Measurements from ENCODE around the gene PRDM2.

Gene PRDM2

DNA sequence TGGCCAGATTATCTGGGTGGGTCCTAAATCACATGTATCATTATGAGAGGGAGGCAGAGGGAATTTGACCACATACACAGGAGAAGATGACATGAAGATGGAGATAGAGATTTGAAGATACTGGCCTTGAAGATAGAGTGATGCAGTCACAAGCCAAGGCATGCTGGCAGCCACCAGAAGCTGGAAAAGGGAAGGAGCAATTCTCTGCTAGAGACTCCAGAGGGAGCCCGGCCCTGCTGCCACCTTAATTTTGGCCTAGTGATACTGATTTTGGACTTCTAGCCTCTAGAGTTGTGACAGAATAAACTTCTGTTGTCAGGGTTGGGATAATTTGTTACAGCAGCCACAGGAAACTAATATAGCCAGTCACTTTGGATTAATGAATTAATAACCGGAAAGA lies 2.2 kb upstream of the PRDM2 start:
- DNase-seq (ENCODE audit: low read depth), result no peak

- DNase-seq (ENCODE audit: low read depth), result peak; percentile 12
Measured at GRCh38 chr1:13699510-13699909, 478 bp upstream of the PRDM2 start.

GRCh38 chr1:13700521-13701270 lies 708 bp downstream of the PRDM2 start:
- peak; percentile 40 for DNase-seq (ENCODE audit: low read depth)

- no peak for DNase-seq (ENCODE audit: low read depth)
Measured at GRCh38 chr1:13701271-13701640, 1.3 kb downstream of the PRDM2 start.

DNA sequence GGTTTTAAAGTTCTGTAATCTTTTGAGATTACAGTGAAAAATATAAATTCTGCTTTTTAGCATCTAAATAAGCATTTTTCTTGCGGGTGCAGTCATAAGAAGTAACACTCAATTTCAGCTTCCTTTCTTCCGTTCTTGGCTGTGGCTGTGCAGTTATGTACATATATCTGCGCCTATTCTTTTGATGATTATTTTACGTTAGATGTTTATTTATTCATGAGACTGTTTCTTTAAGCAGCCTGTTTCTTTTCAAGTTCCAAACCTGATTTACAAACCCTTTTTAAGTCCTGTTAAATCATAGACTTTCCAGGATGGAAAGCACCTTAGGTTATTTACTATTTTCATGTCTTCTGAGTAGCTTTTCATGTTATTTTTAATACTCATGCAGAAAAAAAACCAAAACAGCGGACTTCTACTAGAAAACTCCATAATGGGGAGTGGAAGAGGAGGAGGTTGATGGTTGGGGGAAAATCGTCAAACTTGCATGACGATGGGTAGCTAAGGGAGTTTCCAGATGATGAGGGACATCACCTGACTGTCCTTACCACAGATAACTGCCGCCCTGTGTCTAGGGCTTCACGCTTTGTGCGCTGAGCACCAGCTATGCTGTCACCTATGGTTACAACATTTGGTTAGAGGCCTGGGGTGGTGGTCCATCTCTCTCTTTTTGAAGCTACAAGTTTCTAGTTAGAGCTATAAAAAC lies 2.6 kb downstream of the PRDM2 start:
- no peak for DNase-seq (ENCODE audit: low read depth)

- no peak for DNase-seq (ENCODE audit: low read depth)
Measured at GRCh38 chr1:13703128-13703513, 3.1 kb downstream of the PRDM2 start.

- no peak for DNase-seq (ENCODE audit: low read depth)
Measured at GRCh38 chr1:13703558-13704490, 3.8 kb downstream of the PRDM2 start.

DNA sequence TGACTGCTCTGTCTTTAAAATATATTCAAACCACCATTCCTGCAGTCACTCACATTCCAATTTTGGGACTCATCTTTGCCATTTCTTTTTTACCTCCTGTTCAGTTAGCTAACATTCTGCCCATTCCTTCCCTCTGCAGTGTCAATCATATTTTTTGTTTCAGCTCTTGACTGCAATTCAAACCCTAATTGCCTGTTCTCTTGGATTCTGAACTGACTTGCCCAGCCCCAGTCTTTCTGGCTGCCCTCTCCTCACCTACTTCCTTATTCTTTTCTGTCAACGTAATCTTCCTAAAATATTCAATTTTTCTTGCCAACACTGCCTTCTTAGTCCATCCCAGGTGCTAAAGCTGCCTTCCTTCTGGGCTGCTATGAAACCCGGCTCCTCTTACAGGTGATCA lies 6.1 kb downstream of the PRDM2 start:
- no peak for DNase-seq (ENCODE audit: low read depth)

GRCh38 chr1:13707164-13707563 lies 7.2 kb downstream of the PRDM2 start:
- DNase-seq (ENCODE audit: low read depth), result peak; percentile 78

GRCh38 chr1:13708380-13708982 lies 8.5 kb downstream of the PRDM2 start:
- no peak for DNase-seq (ENCODE audit: low read depth)

GRCh38 chr1:13710086-13710485 lies 10.1 kb downstream of the PRDM2 start:
- DNase-seq (ENCODE audit: low read depth), result no peak

DNA sequence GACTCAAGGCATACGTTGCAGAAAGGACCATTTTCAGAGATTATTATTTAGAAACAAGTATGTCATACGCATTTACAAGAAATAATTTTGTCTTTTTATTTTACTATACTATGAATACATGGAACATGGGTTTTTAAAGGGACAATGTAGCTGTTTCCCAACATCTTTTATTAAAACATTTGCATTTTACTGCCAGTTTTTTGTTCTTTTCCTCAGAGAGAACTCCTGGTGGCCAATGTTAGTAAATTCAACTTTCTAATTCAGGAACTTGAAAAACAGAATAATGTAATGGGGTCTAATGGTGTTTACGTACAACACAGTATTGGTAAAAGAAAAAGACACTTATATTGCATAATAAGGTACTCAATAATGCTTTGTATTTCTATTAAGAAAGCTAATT lies 14.9 kb downstream of the PRDM2 start:
- DNase-seq (ENCODE audit: low read depth), result peak; percentile 28

GRCh38 chr1:13715616-13716287 lies 15.8 kb downstream of the PRDM2 start:
- DNase-seq (ENCODE audit: low read depth), result peak; percentile 87

DNA sequence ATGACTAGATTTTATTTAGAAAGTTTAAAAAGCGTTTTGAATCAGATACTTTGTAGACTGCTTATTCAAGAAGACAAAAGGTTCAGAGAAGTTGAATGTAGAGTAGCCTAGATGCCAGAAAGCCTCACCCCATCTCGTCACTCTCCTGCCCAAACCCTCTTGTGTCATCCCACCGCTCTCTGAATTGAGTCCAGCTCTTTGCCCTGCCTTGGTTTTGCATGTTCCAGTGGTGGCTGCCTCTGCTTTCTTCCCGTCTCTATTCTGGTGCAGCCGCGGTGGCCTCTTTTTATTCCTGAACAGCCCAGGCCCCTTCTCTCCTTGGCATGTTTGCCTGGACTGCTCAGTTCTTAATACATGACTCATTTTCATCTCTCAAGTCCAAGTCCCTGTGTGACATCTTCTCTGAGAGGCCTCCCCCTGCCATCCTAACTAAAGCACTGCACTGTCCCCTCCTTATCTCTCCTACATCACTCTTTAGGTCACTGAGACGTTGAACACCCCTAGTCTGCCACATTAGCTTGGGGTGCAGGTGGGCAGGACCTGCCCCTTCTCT lies 22.9 kb downstream of the PRDM2 start:
- DNase-seq (ENCODE audit: low read depth), result no peak

DNA sequence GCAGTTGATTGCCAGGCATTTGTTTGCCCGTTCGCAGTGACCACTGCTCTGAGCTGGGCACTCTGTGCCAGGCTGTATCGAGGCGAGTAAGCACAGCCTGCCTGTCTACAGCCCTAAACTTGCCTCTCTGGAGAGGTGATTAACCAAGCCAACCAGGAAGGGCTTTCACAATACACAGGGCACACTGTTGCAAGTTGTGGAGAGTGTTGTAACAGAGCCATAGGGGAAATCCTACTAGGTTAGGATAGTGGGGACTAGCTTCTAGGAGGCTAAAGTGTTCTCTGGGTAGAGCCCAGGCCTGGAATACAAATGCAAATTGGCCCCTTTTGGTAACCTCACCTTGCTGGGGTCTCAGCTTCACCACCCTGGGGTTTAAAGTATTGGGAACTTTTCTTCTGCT lies 23.8 kb downstream of the PRDM2 start:
- peak; percentile 70 for DNase-seq (ENCODE audit: low read depth)

DNA sequence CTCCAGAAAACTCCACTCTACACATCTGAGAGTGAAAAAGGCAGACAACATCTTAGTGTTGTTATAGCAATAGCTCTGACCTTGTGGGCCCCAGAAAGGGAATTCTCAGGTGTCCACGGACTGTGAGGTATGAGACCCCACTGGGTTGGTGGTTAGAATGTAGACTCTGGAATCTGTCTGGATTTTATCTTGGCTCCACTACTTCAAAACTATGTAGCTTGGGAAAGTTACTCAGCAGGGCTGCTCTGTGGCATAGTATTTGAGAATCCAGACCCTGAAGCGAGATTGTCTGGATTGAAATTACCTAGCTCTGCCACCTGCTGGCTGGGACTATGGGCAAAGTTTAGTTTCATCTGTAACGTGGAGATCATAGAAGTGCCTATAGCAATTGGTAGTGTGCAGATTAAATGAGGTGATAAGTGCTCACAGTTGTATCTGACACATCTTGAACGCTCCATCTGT lies 25.8 kb downstream of the PRDM2 start:
- peak; percentile 21 for DNase-seq (ENCODE audit: low read depth)

DNA sequence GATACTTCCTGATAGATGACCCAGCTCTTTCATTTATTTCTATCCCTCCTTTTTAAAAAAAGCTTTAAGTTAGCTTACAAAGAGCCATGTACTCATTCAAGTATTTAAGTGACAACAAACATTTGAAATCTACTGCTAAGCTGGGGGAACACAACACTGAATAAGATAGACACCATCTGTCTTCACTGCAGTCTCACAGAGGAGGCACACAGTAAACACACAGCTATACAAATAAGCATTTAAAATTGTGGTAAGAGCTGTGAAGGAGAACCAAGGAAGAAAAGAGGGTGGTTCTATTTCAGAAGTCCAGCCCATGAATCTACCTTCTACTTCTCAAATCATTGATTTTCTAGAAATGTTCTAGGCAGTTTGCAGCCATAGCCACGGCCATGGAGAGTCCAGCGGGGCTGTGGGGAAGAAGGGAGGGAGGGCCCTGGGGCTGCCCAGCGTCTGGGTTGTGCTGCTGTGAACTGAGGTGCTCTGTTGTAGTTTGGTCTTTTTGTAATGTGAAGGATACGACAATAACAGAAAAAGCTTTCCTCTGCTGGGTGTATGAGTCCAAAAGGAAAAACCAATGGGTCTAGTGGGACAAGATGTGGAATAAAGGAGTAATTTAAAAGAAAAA lies 28.2 kb downstream of the PRDM2 start:
- no peak for DNase-seq (ENCODE audit: low read depth)

- no peak for DNase-seq (ENCODE audit: low read depth)
Measured at GRCh38 chr1:13730291-13730690, 30.3 kb downstream of the PRDM2 start.

- peak; percentile 80 for DNase-seq (ENCODE audit: low read depth)
Measured at GRCh38 chr1:13730751-13731482, 30.9 kb downstream of the PRDM2 start.

- no peak for DNase-seq (ENCODE audit: low read depth)
Measured at GRCh38 chr1:13731897-13732296, 31.9 kb downstream of the PRDM2 start.

Data from fibroblast of gingiva (primary cell).